H1 (cell line): ENCODE data around the gene RTN4RL2. TPM values are rescaled to one million over a fixed set of nuclear protein-coding genes. Genes with fewer than 3 reads are reported as not detected.

ENCODE experiments used
- CTCF ChIA-PET: fragments of 300-600 bp; sonication (Branson Sonifier 250); formaldehyde crosslinking; loops from one replicate; lab custom pipeline; 2021; ENCODE audit not compliant: partially characterized antibody; lab: Charles Lee
- POLR2A ChIA-PET: fragments of 300-600 bp; sonication (Branson Sonifier 250); formaldehyde crosslinking; loops from one replicate; lab custom pipeline; 2021; ENCODE audit warnings: inconsistent platforms; ENCODE audit not compliant: partially characterized antibody; lab: Charles Lee
- DNase-seq, 2 experiments: peaks; one replicate each; pipeline versions ENCODE4 v3.0.0 to v3.0.0-alpha.2; 2010 to 2022; ENCODE audit warnings: low spot score in 2 of 2, low read depth in 1 of 2, mixed read lengths in 1 of 2
- FAIRE-seq: peaks from 2 replicates; lab custom pipeline; 2011; peaks lifted over from hg19 to GRCh38; lab: Jason Lieb, UNC
- H2AFZ ChIP-seq: 2 replicates; pipeline ENCODE4 v1.8.1; 2012; ENCODE audit warnings: low read length, inconsistent platforms
- H2AK5ac ChIP-seq: 2 replicates; pipeline ENCODE4 v1.6.1; 2013; ENCODE audit warnings: low read depth, low read length
- H2BK120ac ChIP-seq: replicated peaks from 2 replicates; pipeline ENCODE3; 2013; ENCODE audit warnings: low read depth, low read length, inconsistent platforms
- H2BK12ac ChIP-seq: 2 replicates; pipeline ENCODE4 v1.6.1; 2013; ENCODE audit warnings: low read depth, low read length
- H2BK15ac ChIP-seq: 2 replicates; pipeline ENCODE4 v1.6.1; 2013; ENCODE audit warnings: low read length
- H2BK20ac ChIP-seq: 2 replicates; pipeline ENCODE4 v1.6.1; 2013; ENCODE audit warnings: low read length
- H2BK5ac ChIP-seq: 2 replicates; pipeline ENCODE4 v1.6.1; 2013; ENCODE audit warnings: low read depth, low read length
- H3K14ac ChIP-seq: 2 replicates; pipeline ENCODE4 v1.6.1; 2013; ENCODE audit warnings: inconsistent platforms; ENCODE audit not compliant: insufficient read length
- H3K18ac ChIP-seq: 2 replicates; pipeline ENCODE4 v1.6.1; 2013; ENCODE audit warnings: low read length; ENCODE audit errors: extremely low read depth
- H3K23ac ChIP-seq: 2 replicates; pipeline ENCODE4 v1.6.1; 2013; ENCODE audit warnings: inconsistent platforms; ENCODE audit not compliant: insufficient read length
- H3K23me2 ChIP-seq: 2 replicates; pipeline ENCODE4 v1.6.1; 2013; ENCODE audit warnings: low read depth, low read length
- H3K27ac ChIP-seq: 2 replicates; pipeline ENCODE4 v1.6.1; 2011; ENCODE audit warnings: low read depth, low read length, inconsistent platforms
- H3K27me3 ChIP-seq, 4 experiments: replicated peaks in 1 of 4; 1 replicate in 1 of 4; 2 replicates in 3 of 4; pipeline versions ENCODE4 v1.6.1 to v1.8.1; 2011 to 2013; ENCODE audit warnings: low read length in 3 of 4, mild to moderate bottlenecking in 3 of 4, inconsistent platforms in 2 of 4, mixed read lengths in 2 of 4, moderate library complexity in 1 of 4; ENCODE audit not compliant: control insufficient read depth in 3 of 4, insufficient read depth in 3 of 4; ENCODE audit errors: extremely low read depth in 1 of 4
- H3K36me3 ChIP-seq, 4 experiments: 2 replicates each; pipeline versions ENCODE4 v1.6.1 to v1.8.1; 2011 to 2013; ENCODE audit warnings: mild to moderate bottlenecking in 4 of 4, low read length in 3 of 4, moderate library complexity in 2 of 4, control low read depth in 1 of 4, inconsistent platforms in 1 of 4; ENCODE audit not compliant: insufficient read depth in 4 of 4, control insufficient read depth in 2 of 4
- H3K4ac ChIP-seq: replicated peaks from 2 replicates; pipeline ENCODE3; 2013; ENCODE audit warnings: low read length, low read depth, mixed read lengths, inconsistent platforms; ENCODE audit not compliant: insufficient read length
- H3K4me1 ChIP-seq, 4 experiments: replicated peaks in 1 of 4; 1 replicate in 1 of 4; 2 replicates in 3 of 4; pipeline versions ENCODE4 v1.6.1 to v1.8.1; 2011 to 2013; ENCODE audit warnings: low read length in 3 of 4, inconsistent platforms in 2 of 4, mixed read lengths in 1 of 4; ENCODE audit not compliant: insufficient read depth in 4 of 4, control insufficient read depth in 3 of 4
- H3K4me2 ChIP-seq, 2 experiments: 2 replicates each; pipeline versions ENCODE4 v1.6.1 to v1.8.1; 2011 to 2013; ENCODE audit warnings: low read depth in 2 of 2, low read length in 2 of 2, control low read depth in 1 of 2, inconsistent platforms in 1 of 2, mild to moderate bottlenecking in 1 of 2; ENCODE audit not compliant: insufficient read depth in 1 of 2
- H3K4me3 ChIP-seq, 4 experiments: fragments of 200-600, 300-600 bp in 1 of 4; sonication (generic), shearing (Covaris generic), sonication (Bioruptor Twin) in 1 of 4; 2 replicates each; pipeline versions ENCODE4 v1.5.1 to v1.8.1; 2011 to 2016; ENCODE audit warnings: low read length in 4 of 4, low read depth in 3 of 4, control low read depth in 2 of 4, inconsistent platforms in 2 of 4, mild to moderate bottlenecking in 2 of 4, mixed read lengths in 1 of 4, moderate library complexity in 1 of 4; ENCODE audit not compliant: insufficient read depth in 2 of 4; ENCODE audit errors: extremely low read depth in 1 of 4
- H3K56ac ChIP-seq: replicated peaks from 2 replicates; pipeline ENCODE3; 2013; ENCODE audit warnings: low read depth, mild to moderate bottlenecking, mixed read lengths, low read length, inconsistent platforms; ENCODE audit not compliant: insufficient read length
- H3K79me1 ChIP-seq: 2 replicates; pipeline ENCODE4 v1.6.1; 2013; ENCODE audit warnings: low read depth, low read length, control low read depth
- H3K79me2 ChIP-seq, 2 experiments: 2 replicates each; pipeline versions ENCODE4 v1.6.1 to v1.8.1; 2012 to 2013; ENCODE audit warnings: low read length in 2 of 2, mild to moderate bottlenecking in 2 of 2, inconsistent platforms in 1 of 2; ENCODE audit not compliant: insufficient read depth in 2 of 2, control insufficient read depth in 1 of 2
- H3K9ac ChIP-seq, 4 experiments: replicated peaks in 1 of 4; 1 replicate in 1 of 4; 2 replicates in 3 of 4; pipeline versions ENCODE4 v1.6.1 to v1.8.1; 2011 to 2013; ENCODE audit warnings: low read depth in 3 of 4, low read length in 3 of 4, control low read depth in 2 of 4, mild to moderate bottlenecking in 2 of 4, moderate library complexity in 2 of 4, inconsistent platforms in 1 of 4; ENCODE audit errors: extremely low read depth in 1 of 4
- H3K9me3 ChIP-seq, 2 experiments: 2 replicates each; pipeline versions ENCODE4 v1.6.1 to v1.8.1; 2012 to 2013; ENCODE audit warnings: mild to moderate bottlenecking in 2 of 2, moderate library complexity in 2 of 2, control low read depth in 1 of 2, inconsistent platforms in 1 of 2, low read depth in 1 of 2, low read length in 1 of 2, mixed read lengths in 1 of 2; ENCODE audit not compliant: insufficient read depth in 2 of 2
- H4K20me1 ChIP-seq, 2 experiments: replicated peaks in 1 of 2; 2 replicates each; pipeline versions ENCODE3 to v1.8.1; 2011 to 2013; ENCODE audit warnings: inconsistent platforms in 2 of 2, low read length in 2 of 2, mild to moderate bottlenecking in 1 of 2; ENCODE audit not compliant: insufficient read depth in 2 of 2, control insufficient read depth in 1 of 2
- H4K5ac ChIP-seq: 2 replicates; pipeline ENCODE4 v1.6.1; 2013; ENCODE audit warnings: low read length, low read depth, mixed read lengths, inconsistent platforms; ENCODE audit not compliant: insufficient read length
- H4K8ac ChIP-seq: 2 replicates; pipeline ENCODE4 v1.8.0; 2013; ENCODE audit warnings: mild to moderate bottlenecking, moderate library complexity, low read length, inconsistent platforms; ENCODE audit not compliant: insufficient read depth; ENCODE audit errors: extremely low read depth
- H4K91ac ChIP-seq: replicated peaks from 2 replicates; pipeline ENCODE3; 2013; ENCODE audit warnings: low read length, mixed read lengths, inconsistent platforms; ENCODE audit not compliant: insufficient read length
- ATF2 ChIP-seq: IDR thresholded peaks from 2 replicates; pipeline ENCODE4 v1.6.1; 2012; ENCODE audit warnings: low read length, inconsistent platforms
- FOSL1 ChIP-seq: IDR thresholded peaks from 2 replicates; pipeline ENCODE4 v1.6.1; 2011; ENCODE audit warnings: mild to moderate bottlenecking, low read depth, low read length, moderate library complexity; ENCODE audit not compliant: insufficient read depth
- HDAC2 ChIP-seq, 2 experiments: fragments of 300-600 bp in 1 of 2; sonication (generic) in 1 of 2; IDR thresholded peaks; 2 replicates each; pipeline ENCODE4 v1.6.1; 2011 to 2012; ENCODE audit warnings: low read depth in 2 of 2, low read length in 2 of 2, mild to moderate bottlenecking in 2 of 2, moderate library complexity in 2 of 2, borderline replicate concordance in 1 of 2, inconsistent platforms in 1 of 2
- RXRA ChIP-seq: IDR thresholded peaks from 2 replicates; pipeline ENCODE4 v1.6.1; 2011; ENCODE audit warnings: low read depth, mild to moderate bottlenecking, low read length, moderate library complexity; ENCODE audit not compliant: insufficient read depth
- SP2 ChIP-seq: IDR thresholded peaks from 2 replicates; pipeline ENCODE4 v1.6.1; 2012; ENCODE audit warnings: mild to moderate bottlenecking, low read length, inconsistent platforms
- SRF ChIP-seq: IDR thresholded peaks from 2 replicates; pipeline ENCODE4 v1.6.1; 2011; ENCODE audit warnings: mild to moderate bottlenecking, low read depth, low read length, moderate library complexity
- WGBS, 2 experiments: shearing (Covaris generic) in 1 of 2; methylation state at CpG; one replicate each; pipeline versions ENCODE4 v1.1.6 to v1.1.7; 2013 to 2015; ENCODE audit warnings: low lambda C conversion rate in 2 of 2, mixed read lengths in 2 of 2, inconsistent platforms in 1 of 2, low coverage in 1 of 2, missing lambda C conversion rate in 1 of 2; ENCODE audit not compliant: insufficient replicate concordance in 2 of 2, insufficient coverage in 1 of 2, insufficient read length in 1 of 2; ENCODE audit errors: extremely low coverage in 1 of 2, missing lambda C conversion rate in 1 of 2; 5-methylcytosine and 5-hydroxymethylcytosine counted together
- polyA plus RNA-seq, 7 experiments: library from polyadenylated mRNA; depleted of rRNA in 3 of 7; stranded (reverse) in 5 of 7; unstranded in 2 of 7; fragments of >200 nt in 5 of 7; fragments of 200-250 nt in 2 of 7; gene quantifications; 1 replicate in 5 of 7; 2 replicates in 1 of 7; 4 replicates in 1 of 7; pipeline versions ENCODE4 v1.2.1 to v1.2.3, GENCODE V29; 2011 to 2013; ENCODE audit warnings: missing spikeins in 2 of 7, mixed read lengths in 2 of 7
- total RNA-seq: library from RNA; stranded (reverse); fragmentation: NEBNext Ultra II Directional; extraction: Animal tissue kit (Norgen Biotek cat#: 25700); gene quantifications from 2 replicates; pipeline ENCODE4 v1.2.1, GENCODE V29; 2021
- TF ChIP-seq, protein P1 (sequence below): IDR thresholded peaks from 2 replicates; pipeline ENCODE4 v1.6.1; 2012; ENCODE audit warnings: inconsistent platforms
- TF ChIP-seq, protein P2 (sequence below): IDR thresholded peaks from 2 replicates; pipeline ENCODE4 v1.6.1; 2011; ENCODE audit warnings: low read length, improper control_type of control experiment

Gene RTN4RL2
- total and polyA plus RNA-seq, 2 of the 8 experiments (the other 6 are each of a cell fraction or from before 2014, with no cell fraction given) = 11.4 to 23.7 TPM

DNA sequence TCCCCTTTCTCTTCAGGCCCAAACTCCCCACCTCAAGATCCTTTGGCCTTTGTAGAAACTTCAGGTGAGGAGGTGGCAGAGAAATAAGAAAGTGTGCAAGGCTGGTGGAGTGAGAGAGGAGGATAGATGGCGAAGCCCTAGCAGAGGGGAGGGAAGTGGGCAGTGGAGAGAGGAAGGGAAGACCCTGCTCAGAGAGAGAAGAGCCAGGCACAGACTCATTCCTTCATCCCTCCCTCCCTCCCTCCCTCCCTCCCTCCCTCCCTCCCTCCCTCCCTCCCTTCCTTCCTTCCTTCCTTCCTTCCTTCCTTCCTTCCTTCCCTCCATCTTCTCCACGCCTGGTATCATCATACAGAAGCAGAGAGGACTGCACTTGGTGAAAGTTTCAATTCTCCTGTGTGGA is 21.0 kb downstream of the RTN4RL2 start:
- no peak overlapping the region for H3K14ac ChIP-seq
- WGBS, 2 experiments = 63% methylated on average over 2 of the region's 2 CpGs; no CpG with 5 or more reads in 1 of the 2 experiments
- CTCF ChIA-PET = interaction anchor here (0.7 to 33.7 kb wide), 10 partner anchors 8 to 214 kb away, joined by 3 to 1146 read pairs (median 14); partner anchors contain the start of genes RTN4RL2, SLC43A1, SMTNL1 and TIMM10
- no peak for TF ChIP-seq ATF2
- TF ChIP-seq, protein P1, sequence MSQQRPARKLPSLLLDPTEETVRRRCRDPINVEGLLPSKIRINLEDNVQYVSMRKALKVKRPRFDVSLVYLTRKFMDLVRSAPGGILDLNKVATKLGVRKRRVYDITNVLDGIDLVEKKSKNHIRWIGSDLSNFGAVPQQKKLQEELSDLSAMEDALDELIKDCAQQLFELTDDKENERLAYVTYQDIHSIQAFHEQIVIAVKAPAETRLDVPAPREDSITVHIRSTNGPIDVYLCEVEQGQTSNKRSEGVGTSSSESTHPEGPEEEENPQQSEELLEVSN = no peak
- no peak for TF ChIP-seq SRF
- TF ChIP-seq RXRA = no peak
- no peak for TF ChIP-seq SP2
- TF ChIP-seq, protein P2, sequence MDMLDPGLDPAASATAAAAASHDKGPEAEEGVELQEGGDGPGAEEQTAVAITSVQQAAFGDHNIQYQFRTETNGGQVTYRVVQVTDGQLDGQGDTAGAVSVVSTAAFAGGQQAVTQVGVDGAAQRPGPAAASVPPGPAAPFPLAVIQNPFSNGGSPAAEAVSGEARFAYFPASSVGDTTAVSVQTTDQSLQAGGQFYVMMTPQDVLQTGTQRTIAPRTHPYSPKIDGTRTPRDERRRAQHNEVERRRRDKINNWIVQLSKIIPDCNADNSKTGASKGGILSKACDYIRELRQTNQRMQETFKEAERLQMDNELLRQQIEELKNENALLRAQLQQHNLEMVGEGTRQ = no peak
- TF ChIP-seq FOSL1 = no peak
- TF ChIP-seq HDAC2 (IDR thresholded peaks at IDR 0.05; ENCODE audit: borderline replicate concordance in 1 of 2, low read depth in 2 of 2, low read length in 2 of 2) = no peak

More for the DNA sequence above, 21.0 kb downstream of the RTN4RL2 start:
- Histone ChIP-seq H3K4me2 (peak overlapping the region in 1 of 2 experiments; percentile 83; a peak in 2 of 4 replicates), H4K5ac (no peak overlapping the region), H3K23ac (no peak overlapping the region), H2BK120ac (no peak overlapping the region), H3K56ac (no peak overlapping the region), H3K23me2 (peaks cover 13% of the 10 kb centered on the region; the same call in 1 of the 2 replicates), H4K8ac (no peak overlapping the region), H3K27me3 (peaks cover 0 to 28% (median 19%) of the 10 kb centered on the region in 4 experiments; a peak in 5 of 7 replicates), H3K4me3 (peak overlapping the region in 1 of 4 experiments; percentile 78; a peak in 1 of 8 replicates), H2BK12ac (no peak overlapping the region), H3K4me1 (peaks cover 2 to 26% (median 6%) of the 10 kb centered on the region in 4 experiments), H2BK20ac (no peak overlapping the region), H3K4ac (no peak overlapping the region), H3K9ac (no peak overlapping the region), H3K18ac (no peak overlapping the region), H3K9me3 (no peaks in the 10 kb centered on the region), H2AK5ac (no peak overlapping the region), H3K79me1 (no peaks in the 10 kb centered on the region), H3K27ac (no peak overlapping the region), H2BK15ac (no peak overlapping the region), H3K36me3 (peaks cover 0 to 9% (median 0%) of the 10 kb centered on the region in 4 experiments; a peak in 2 of 8 replicates), H4K20me1 (peaks cover 0 to 1% of the 10 kb centered on the region in 2 experiments), H2AFZ (no peak overlapping the region), H2BK5ac (no peak overlapping the region), H4K91ac (no peak overlapping the region), H3K79me2 (no peaks in the 10 kb centered on the region)
- POLR2A ChIA-PET = interaction anchor here (1.3 to 11.2 kb wide), 9 partner anchors 8 to 156 kb away, joined by 3 to 141 read pairs (median 7); partner anchors contain the start of genes RTN4RL2, SLC43A1 and TNKS1BP1
- no peak for FAIRE-seq
- DNase-seq = no peak
